H1 (cell line): ENCODE results near the gene DUOXA1. TPM values are rescaled to one million over a fixed set of nuclear protein-coding genes. Genes with fewer than 3 reads are reported as not detected.

Experiments
- CEBPB ChIP-seq: IDR thresholded peaks from 2 replicates; pipeline ENCODE4 v1.6.1; 2012; ENCODE audit warnings: low read depth, low read length
- RFX5 ChIP-seq: IDR thresholded peaks from 2 replicates; pipeline ENCODE4 v1.6.1; 2011; ENCODE audit warnings: low read depth, low read length, improper control_type of control experiment, borderline replicate concordance
- SAP30 ChIP-seq: fragments of 300-600 bp; sonication (generic); IDR thresholded peaks from 2 replicates; pipeline ENCODE4 v1.7.1; 2012; ENCODE audit warnings: low read length, moderate library complexity, mild to moderate bottlenecking, inconsistent platforms; ENCODE audit not compliant: insufficient read depth, insufficient replicate concordance
- SIN3A ChIP-seq, 2 experiments: IDR thresholded peaks in 1 of 2; conservative IDR thresholded peaks in 1 of 2; 2 replicates each; pipeline ENCODE4 v1.6.1; 2011 to 2012; ENCODE audit warnings: low read length in 2 of 2, improper control_type of control experiment in 1 of 2, low read depth in 1 of 2, mild to moderate bottlenecking in 1 of 2
- TBP ChIP-seq: IDR thresholded peaks from 2 replicates; pipeline ENCODE4 v1.6.1; 2011; ENCODE audit warnings: low read depth, low read length, improper control_type of control experiment
- USF2 ChIP-seq: IDR thresholded peaks from 2 replicates; pipeline ENCODE4 v1.6.1; 2011; ENCODE audit warnings: low read length, improper control_type of control experiment
- YY1 ChIP-seq: IDR thresholded peaks from 2 replicates; pipeline ENCODE4 v1.6.1; 2011; ENCODE audit warnings: low read depth, mild to moderate bottlenecking, low read length
- polyA plus RNA-seq, 7 experiments: library from polyadenylated mRNA; depleted of rRNA in 3 of 7; stranded (reverse) in 5 of 7; unstranded in 2 of 7; fragments of >200 nt in 5 of 7; fragments of 200-250 nt in 2 of 7; gene quantifications; 1 replicate in 5 of 7; 2 replicates in 1 of 7; 4 replicates in 1 of 7; pipeline versions ENCODE4 v1.2.1 to v1.2.3, GENCODE V29; 2011 to 2013; ENCODE audit warnings: missing spikeins in 2 of 7, mixed read lengths in 2 of 7
- total RNA-seq: library from RNA; stranded (reverse); fragmentation: NEBNext Ultra II Directional; extraction: Animal tissue kit (Norgen Biotek cat#: 25700); gene quantifications from 2 replicates; pipeline ENCODE4 v1.2.1, GENCODE V29; 2021

Gene DUOXA1
- total and polyA plus RNA-seq, 2 of the 8 experiments (the other 6 are each of a cell fraction or from before 2014, with no cell fraction given) = 0.18 TPM; not detected in 1

- TF ChIP-seq USF2 (no peak), TBP (no peak), SAP30 (no peak), YY1 (no peak), RFX5 (no peak), CEBPB (no peak), SIN3A (conservative IDR thresholded peaks at IDR 0.05 in 1 of 2, IDR thresholded peaks at IDR 0.05 in 1 of 2; ENCODE audit: low read depth in 1 of 2, low read length in 2 of 2) (no peak)
Observed at GRCh38 chr15:45171912-45172311, 42.2 kb upstream of the DUOXA1 start (continued).
